Stimulated activated naive B cell treated with anti-CD40 and anti-IgM and Interleukin-4, amounts not matched to agents 10 μg/mL and 1 μg/mL and 100 μg/mL, for 72 hours (primary cell): ENCODE data around the gene SELENOK.

Experiments
- ATAC-seq, 2 donors: fragments of 150-1000 bp; cut with Tn5 transposase; replicated peaks; 2 replicates each; pipeline ENCODE4 v1.10.0; 2021; ENCODE audit warnings: moderate library complexity in 1 of 2
- DNase-seq: peaks from one replicate; pipeline ENCODE4 v3.0.0; 2021
- H3K27ac Mint-ChIP-seq: one replicate; pipeline ENCODE4 v1.8.0; 2022; ENCODE audit warnings: mild to moderate bottlenecking, mixed read lengths
- H3K27me3 Mint-ChIP-seq, 2 donors: one replicate each; pipeline ENCODE4 v1.8.0; 2022; ENCODE audit warnings: mixed read lengths in 2 of 2
- H3K36me3 Mint-ChIP-seq, 2 donors: one replicate each; pipeline ENCODE4 v1.8.0; 2022; ENCODE audit warnings: mixed read lengths in 2 of 2, mild to moderate bottlenecking in 1 of 2
- H3K4me1 Mint-ChIP-seq, 2 donors: one replicate each; pipeline ENCODE4 v1.8.0; 2022; ENCODE audit warnings: mixed read lengths in 2 of 2, mild to moderate bottlenecking in 1 of 2
- H3K4me3 Mint-ChIP-seq, 2 donors: one replicate each; pipeline ENCODE4 v1.8.0; 2022; ENCODE audit warnings: mild to moderate bottlenecking in 2 of 2, mixed read lengths in 2 of 2, moderate library complexity in 1 of 2
- H3K9me3 Mint-ChIP-seq, 2 donors: one replicate each; pipeline ENCODE4 v1.8.0; 2022; ENCODE audit warnings: mixed read lengths in 2 of 2, mild to moderate bottlenecking in 1 of 2

The SELENOK gene

DNA sequence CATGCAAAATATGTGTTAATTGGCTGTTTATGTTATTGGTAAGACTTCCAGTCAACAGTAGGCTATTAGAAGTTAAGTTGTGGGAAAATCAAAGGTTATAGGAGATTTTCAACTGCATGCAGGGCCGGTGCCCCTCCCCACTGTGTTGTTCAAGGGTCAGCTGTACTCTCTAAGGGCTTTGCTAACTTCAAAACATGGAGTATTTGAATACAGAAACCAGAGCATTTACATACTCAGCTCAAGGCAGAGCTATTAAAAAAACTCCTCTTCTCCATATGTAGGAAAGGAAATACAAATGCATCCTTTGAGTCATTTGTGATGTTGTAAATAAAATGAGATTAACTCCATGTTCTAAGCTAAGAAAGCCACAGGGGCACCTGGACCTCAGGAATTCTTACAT, 28.5 kb downstream of the SELENOK start:
- H3K27ac Mint-ChIP-seq, result no peak overlapping the region
- H3K36me3 Mint-ChIP-seq, result peaks cover 37 to 67% of the 10 kb centered on the region in 2 donors
- H3K4me3 Mint-ChIP-seq, result no peak overlapping the region
- DNase-seq (no peak), ATAC-seq (peak in 1 of 2 donors; percentile 18)
- H3K9me3 Mint-ChIP-seq, result no peaks in the 10 kb centered on the region
- H3K4me1 Mint-ChIP-seq, result peaks cover 17 to 23% of the 10 kb centered on the region in 2 donors
- no peaks in the 10 kb centered on the region for H3K27me3 Mint-ChIP-seq

DNA sequence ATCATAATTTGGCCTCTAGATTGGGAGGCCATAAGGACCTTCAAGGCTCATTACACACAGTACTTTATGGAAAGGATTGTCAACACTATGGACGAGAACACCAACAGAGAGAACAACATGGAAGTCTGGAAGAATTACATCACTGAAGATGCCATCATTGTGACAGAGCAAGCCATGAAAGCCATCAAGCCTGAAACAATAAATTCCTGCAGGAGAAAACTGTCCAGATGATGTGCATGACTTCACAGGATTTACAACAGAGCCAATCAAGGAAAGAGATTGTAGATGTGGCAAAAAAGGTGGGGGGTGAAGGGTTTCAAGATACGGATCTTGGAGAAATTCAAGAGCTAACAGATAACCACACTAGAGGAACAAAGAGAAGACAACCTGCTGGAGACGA, 29.4 kb downstream of the SELENOK start:
- H3K4me3 Mint-ChIP-seq, result no peak overlapping the region
- ATAC-seq, result no peak
- peaks cover 43 to 67% of the 10 kb centered on the region in 2 donors for H3K36me3 Mint-ChIP-seq
- DNase-seq, result no peak
- H3K9me3 Mint-ChIP-seq, result no peaks in the 10 kb centered on the region
- no peaks in the 10 kb centered on the region for H3K27me3 Mint-ChIP-seq
- no peak overlapping the region for H3K27ac Mint-ChIP-seq
- H3K4me1 Mint-ChIP-seq, result peaks cover 23 to 27% of the 10 kb centered on the region in 2 donors

DNA sequence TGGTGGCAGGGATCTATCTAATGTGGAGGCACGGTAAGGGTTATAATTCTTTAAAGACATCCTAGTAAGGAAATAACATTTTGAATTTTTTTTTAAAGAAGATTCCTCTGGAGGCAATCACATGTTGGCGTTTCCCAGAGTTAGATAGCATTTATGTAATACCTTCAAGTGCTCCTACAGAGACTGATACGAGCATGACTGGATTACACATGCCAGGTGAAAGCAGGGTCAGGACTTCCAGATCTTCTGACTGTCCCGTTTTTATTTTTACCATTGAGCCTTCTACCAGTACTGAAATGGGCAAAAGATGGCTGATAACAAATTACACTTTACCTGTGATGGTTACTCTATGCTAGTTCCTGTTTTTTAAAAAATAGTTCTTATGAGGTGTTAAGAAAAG, 31.5 kb downstream of the SELENOK start:
- H3K27me3 Mint-ChIP-seq, result no peaks in the 10 kb centered on the region
- no peaks in the 10 kb centered on the region for H3K9me3 Mint-ChIP-seq
- ATAC-seq (no peak), DNase-seq (no peak)
- peaks cover 29 to 37% of the 10 kb centered on the region in 2 donors for H3K4me1 Mint-ChIP-seq
- H3K27ac Mint-ChIP-seq, result no peak overlapping the region
- H3K4me3 Mint-ChIP-seq, result no peak overlapping the region
- H3K36me3 Mint-ChIP-seq, result peaks cover 55 to 69% of the 10 kb centered on the region in 2 donors

DNA sequence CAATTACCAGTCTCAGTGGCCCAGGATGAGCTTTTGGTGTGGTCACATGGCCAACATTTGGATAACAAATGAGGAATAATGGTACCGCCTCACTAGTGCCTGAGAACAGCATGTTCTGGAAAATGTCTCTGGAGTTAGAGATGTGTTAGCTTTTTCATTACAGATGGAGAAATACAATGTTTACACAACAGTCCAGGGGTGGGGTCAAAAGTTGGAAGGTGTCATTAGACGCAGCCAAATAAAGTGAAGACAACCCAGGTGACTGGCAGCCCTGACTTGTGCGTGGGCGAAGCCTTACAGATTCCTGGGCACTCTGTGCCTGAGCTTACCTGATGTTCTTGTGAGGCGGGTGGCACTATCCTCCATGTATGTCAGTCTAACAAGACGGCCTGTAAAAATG, 32.5 kb downstream of the SELENOK start:
- Mint-ChIP-seq H3K27ac (peak overlapping the region; percentile 17), H3K9me3 (no peaks in the 10 kb centered on the region), H3K4me1 (peaks cover 26 to 30% of the 10 kb centered on the region in 2 donors), H3K27me3 (no peaks in the 10 kb centered on the region), H3K4me3 (no peak overlapping the region), H3K36me3 (peaks cover 53 to 67% of the 10 kb centered on the region in 2 donors)
- ATAC-seq (no peak), DNase-seq (no peak)

DNA sequence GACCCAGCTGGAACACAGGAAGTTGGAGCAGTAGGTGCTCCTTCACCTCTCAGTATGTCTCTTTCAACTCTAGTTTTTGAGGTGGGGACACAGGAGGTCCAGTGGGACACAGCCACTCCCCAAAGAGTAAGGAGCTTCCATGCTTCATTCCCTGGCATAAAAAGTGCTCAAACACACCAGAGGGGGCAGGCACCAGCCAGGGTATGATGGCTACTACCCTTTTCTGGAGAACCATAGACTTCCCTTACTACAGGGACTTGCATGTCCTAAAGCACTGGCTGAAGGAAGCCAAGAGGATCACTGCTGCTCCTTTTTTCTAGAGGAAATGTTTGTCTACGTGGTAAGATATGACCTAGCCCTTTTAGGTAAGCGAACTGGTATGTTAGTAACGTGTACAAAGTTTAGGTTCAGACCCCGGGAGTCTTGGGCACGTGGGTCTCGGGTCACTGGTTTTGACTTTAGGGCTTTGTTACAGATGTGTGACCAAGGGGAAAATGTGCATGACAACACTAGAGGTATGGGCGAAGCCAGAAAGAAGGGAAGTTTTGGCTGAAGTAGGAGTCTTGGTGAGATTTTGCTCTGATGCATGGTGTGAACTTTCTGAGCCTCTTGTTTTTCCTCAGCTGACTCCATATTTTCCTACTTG, 33.4 kb downstream of the SELENOK start:
- H3K27me3 Mint-ChIP-seq, result no peaks in the 10 kb centered on the region
- no peak overlapping the region for H3K4me3 Mint-ChIP-seq
- DNase-seq, result no peak
- H3K36me3 Mint-ChIP-seq, result peaks cover 57 to 59% of the 10 kb centered on the region in 2 donors
- H3K9me3 Mint-ChIP-seq, result no peaks in the 10 kb centered on the region
- peak; percentile 50 to 57 for ATAC-seq
- peak overlapping the region; percentile 76 for H3K27ac Mint-ChIP-seq
- H3K4me1 Mint-ChIP-seq, result peaks cover 24 to 30% of the 10 kb centered on the region in 2 donors

DNA sequence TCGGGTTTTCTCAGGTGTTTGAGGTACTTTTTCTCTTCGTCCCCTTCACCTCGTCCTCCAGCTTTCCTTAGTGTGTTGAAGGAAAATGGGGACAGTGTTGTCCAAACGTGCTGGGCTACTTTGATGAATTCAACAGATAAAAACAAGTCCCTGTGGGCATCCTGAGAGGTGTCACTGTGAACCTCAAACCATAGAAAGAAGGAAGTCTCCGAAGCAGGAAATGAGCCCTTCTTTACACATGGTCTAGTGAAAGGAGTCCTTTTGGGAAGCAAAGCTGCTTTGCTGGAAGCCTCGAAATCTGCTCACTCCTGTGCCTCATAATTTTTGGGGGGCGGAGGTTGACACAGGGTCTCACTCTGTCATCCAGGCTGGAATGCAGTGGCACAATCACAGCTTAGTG, 34.7 kb downstream of the SELENOK start:
- H3K27ac Mint-ChIP-seq, result peak overlapping the region; percentile 73
- H3K4me1 Mint-ChIP-seq, result peaks cover 20 to 30% of the 10 kb centered on the region in 2 donors
- no peaks in the 10 kb centered on the region for H3K27me3 Mint-ChIP-seq

DNA sequence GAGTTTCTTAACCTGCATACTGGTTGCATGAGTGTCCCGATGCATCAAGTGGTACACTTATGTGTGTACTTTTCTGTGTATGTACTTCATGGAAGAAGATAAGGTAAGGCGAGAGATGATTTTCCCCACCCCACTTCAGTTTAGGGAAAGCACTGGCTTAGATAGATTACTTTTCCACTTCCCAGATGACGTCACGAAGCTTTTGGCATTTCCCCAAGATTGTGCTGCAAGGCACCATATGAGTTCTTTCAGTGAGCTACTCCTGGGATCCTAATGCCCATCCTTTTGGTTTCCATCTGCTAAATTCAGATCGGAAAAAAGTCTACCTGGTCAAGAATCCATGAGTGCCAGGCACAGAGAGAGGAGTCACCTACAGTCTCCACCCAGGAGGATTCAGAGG, 40.8 kb downstream of the SELENOK start:
- Mint-ChIP-seq H3K27ac (peak overlapping the region; percentile 20), H3K9me3 (no peaks in the 10 kb centered on the region), H3K27me3 (peaks cover 13 to 32% of the 10 kb centered on the region in 2 donors), H3K4me1 (peaks cover 13 to 17% of the 10 kb centered on the region in 2 donors), H3K36me3 (peaks cover 39 to 41% of the 10 kb centered on the region in 2 donors), H3K4me3 (no peak overlapping the region)
- DNase-seq, result no peak
- ATAC-seq, result no peak

More for the DNA sequence above, 34.7 kb downstream of the SELENOK start:
- no peak overlapping the region for H3K4me3 Mint-ChIP-seq
- peaks cover 50 to 55% of the 10 kb centered on the region in 2 donors for H3K36me3 Mint-ChIP-seq
- no peaks in the 10 kb centered on the region for H3K9me3 Mint-ChIP-seq
- ATAC-seq, result peak; percentile 67 to 73
- DNase-seq, result no peak

DNA sequence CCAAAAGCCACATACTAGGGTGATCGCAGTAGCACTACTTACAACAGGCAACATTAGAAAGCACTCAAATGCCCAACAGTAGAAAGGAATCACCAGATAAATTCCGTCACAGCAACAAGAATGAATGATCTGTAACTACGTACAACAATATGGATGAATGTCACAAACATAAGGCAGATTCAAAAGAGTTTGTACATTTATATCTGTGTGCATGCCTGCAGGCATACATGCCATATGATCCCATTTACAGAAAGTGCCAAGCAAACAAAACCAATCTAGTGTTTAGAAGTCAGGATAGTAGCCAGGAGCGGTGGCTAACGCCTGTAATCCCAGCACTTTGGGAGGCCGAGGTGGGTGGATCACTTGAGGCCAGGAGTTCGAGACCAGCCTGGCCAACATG, 41.7 kb downstream of the SELENOK start:
- H3K4me3 Mint-ChIP-seq, result no peak overlapping the region
- H3K4me1 Mint-ChIP-seq, result peaks cover 17 to 24% of the 10 kb centered on the region in 2 donors
- peaks cover 18 to 40% of the 10 kb centered on the region in 2 donors for H3K27me3 Mint-ChIP-seq
- DNase-seq (no peak), ATAC-seq (no peak)
- peaks cover 37 to 45% of the 10 kb centered on the region in 2 donors for H3K36me3 Mint-ChIP-seq
- no peaks in the 10 kb centered on the region for H3K9me3 Mint-ChIP-seq
- H3K27ac Mint-ChIP-seq, result no peak overlapping the region

DNA sequence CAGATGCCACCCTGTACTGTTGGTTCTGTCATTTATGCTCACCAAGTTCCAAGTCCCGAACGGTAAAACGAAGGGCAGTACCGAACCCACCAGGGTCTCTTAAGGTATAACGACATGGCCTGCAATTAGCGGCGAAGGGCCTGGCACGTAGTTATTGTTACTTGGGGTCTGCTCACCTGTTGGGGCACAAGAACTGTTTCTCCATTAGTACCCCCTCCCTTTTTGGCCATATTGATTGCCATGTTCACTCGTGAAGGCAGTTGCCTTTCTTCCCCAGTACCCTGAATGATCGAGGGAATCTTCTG, 44.9 kb downstream of the SELENOK start:
- H3K9me3 Mint-ChIP-seq, result no peaks in the 10 kb centered on the region
- DNase-seq, result no peak
- H3K27me3 Mint-ChIP-seq, result peaks cover 18 to 49% of the 10 kb centered on the region in 2 donors
- peak overlapping the region; percentile 56 for H3K27ac Mint-ChIP-seq
- H3K4me3 Mint-ChIP-seq, result peak overlapping the region; percentile 83 to 88
- no peak for ATAC-seq
- H3K36me3 Mint-ChIP-seq, result peaks cover 40 to 45% of the 10 kb centered on the region in 2 donors
- H3K4me1 Mint-ChIP-seq, result peaks cover 42 to 52% of the 10 kb centered on the region in 2 donors

DNA sequence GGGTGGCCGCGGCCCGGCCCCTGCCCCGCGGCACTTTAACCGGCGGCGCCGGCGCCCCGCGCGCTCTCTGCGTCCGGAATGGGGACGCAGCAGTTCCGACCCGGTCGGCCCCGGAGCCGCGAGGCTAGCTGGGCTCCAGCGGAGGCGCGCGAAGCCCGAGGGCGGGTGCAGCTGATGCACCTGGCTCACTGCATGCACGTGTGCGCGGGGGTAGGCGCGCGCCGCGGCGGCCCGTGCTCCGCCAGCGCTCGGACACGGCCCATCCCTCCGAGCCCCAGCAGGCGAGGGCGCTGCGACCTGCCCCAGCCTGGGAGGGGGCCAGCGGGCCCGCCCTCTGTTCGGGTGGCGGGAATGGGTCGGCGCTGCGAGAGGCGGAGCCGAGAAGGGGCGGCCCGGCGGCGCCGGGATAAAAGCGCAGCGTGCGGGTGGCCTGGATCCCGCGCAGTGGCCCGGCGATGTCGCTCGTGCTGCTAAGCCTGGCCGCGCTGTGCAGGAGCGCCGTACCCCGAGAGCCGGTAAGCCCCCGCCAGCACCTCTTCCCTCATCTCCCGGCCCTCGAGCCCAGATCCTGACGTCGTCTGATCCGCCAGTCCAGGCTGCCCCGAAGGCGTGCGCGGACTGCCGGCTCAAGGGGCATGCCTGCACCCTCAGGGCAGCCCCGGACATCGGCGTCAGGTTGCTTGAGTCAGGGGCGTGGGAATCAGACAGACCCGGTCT, 45.4 kb downstream of the SELENOK start, which contains the start of the genes CHDH and IL17RB:
Gene CHDH, minus strand, starts transcription at position 286 of the 717 bp plus-strand sequence. CDS start 22,411 bp downstream, outside the sequence.
Gene IL17RB, plus strand, starts transcription at position 435 of the 717 bp plus-strand sequence. Its CDS starts 21 bp downstream, at position 456.
- peaks cover 16 to 49% of the 10 kb centered on the region in 2 donors for H3K27me3 Mint-ChIP-seq
- DNase-seq (peak; percentile 60), ATAC-seq (peak; percentile 40 to 47)
- peak within 1 kb of the TSS; percentile 74 for H3K27ac Mint-ChIP-seq
- H3K9me3 Mint-ChIP-seq, result no peaks in the 10 kb centered on the region
- peaks cover 39 to 44% of the 10 kb centered on the region in 2 donors for H3K36me3 Mint-ChIP-seq
- H3K4me3 Mint-ChIP-seq, result peak within 1 kb of the TSS; percentile 83 to 88
- peaks cover 42 to 52% of the 10 kb centered on the region in 2 donors for H3K4me1 Mint-ChIP-seq

DNA sequence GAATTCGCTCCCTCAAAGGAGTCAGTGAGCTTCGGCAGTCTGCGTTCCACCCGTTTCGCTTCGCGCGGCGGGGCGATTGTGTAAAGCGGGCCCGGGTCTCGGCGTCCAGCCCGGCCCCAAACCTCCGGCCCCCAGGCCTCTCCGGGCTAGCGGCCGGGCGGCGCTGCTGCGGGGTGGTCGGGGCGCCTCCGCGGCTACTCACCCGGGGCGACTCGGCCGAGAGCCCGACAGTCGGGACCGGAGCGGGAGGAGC, 45.9 kb downstream of the SELENOK start:
- H3K9me3 Mint-ChIP-seq, result no peaks in the 10 kb centered on the region
- H3K4me3 Mint-ChIP-seq, result peak overlapping the region; percentile 61 to 88
- no peak overlapping the region for H3K27ac Mint-ChIP-seq
- peaks cover 35 to 41% of the 10 kb centered on the region in 2 donors for H3K36me3 Mint-ChIP-seq
- DNase-seq, result no peak
- H3K4me1 Mint-ChIP-seq, result peaks cover 40 to 52% of the 10 kb centered on the region in 2 donors
- peaks cover 12 to 49% of the 10 kb centered on the region in 2 donors for H3K27me3 Mint-ChIP-seq
- ATAC-seq, result no peak

DNA sequence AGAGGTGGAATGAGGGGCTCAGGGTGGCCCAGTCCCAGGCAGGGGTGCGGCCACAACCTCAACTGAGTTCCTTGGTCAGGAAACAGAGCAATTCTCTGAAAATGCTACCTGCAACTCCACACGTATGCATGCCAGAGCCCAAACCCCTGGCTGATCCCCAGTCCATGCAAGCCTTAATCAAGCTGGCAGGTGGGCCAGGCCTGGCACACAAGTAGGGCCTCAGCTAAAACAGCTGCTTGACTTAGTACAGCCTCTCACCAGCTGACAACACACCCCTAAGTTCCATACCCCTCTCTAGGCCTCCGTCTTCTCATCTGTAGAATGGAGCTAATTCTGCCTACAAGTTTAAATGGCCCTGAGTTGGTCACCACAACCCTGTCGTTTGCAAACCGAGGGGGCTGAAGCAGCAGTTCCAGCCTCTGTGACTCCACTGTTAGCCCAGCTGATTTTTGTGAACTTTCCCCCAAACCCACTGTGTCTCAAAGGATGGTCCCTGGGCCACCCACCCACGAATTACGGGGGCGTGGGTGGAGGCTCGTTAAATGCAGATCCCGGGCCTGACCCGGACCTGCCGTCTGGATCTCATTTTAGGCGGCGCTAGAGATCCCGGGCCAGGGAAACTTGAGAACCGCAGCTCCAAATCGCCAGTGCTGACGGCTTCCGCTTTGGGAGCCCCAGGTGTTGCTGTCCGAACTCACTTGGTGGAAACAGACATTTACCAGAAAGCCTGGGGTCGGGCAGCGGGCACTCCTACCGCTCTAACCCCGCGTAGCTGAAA, 46.4 kb downstream of the SELENOK start:
- DNase-seq, result peak; percentile 17
- Mint-ChIP-seq H3K9me3 (no peaks in the 10 kb centered on the region), H3K27ac (peak overlapping the region; percentile 74), H3K36me3 (peaks cover 39 to 44% of the 10 kb centered on the region in 2 donors), H3K27me3 (peaks cover 12 to 49% of the 10 kb centered on the region in 2 donors), H3K4me3 (peak overlapping the region; percentile 61 to 88), H3K4me1 (peaks cover 40 to 52% of the 10 kb centered on the region in 2 donors)
- no peak for ATAC-seq

DNA sequence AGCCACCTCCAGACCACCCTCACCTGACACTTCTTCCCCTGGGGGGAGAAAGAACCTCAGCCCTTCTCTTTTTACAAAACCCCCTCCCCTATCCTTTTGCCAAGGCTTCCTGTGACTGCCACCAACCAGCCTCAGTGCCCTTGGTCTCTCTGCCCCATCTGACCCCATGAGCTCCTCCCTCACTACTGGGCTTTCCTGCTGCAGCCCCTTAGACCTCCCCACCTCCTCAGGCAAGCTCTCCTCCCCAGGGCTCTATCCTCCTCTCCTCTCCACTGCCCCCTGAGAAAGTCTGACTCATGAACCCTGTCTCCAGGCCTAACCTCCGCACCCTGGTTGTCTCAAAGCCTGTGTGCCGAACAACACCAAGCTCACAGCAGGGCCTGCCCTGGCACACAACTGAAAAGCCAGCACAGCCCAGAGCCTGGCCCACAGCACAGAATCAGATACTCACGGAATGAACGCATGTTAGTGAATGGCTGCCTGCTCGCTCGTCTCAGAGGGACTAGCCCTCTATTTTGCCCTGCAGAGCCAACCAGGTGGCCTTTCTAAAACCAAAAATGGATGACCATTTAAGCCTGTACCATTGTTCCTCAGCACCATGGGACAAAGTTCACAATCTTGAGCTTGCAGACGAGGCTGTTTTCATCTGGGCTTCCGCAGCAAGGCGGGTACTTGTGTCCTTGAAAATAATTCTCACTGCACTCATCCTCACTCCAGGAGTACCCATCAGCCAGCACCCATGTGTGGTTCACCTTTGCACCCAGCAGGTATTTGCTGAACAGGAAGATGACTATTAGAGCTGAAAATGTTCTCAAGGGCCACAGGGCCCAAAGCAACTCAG, 47.2 kb downstream of the SELENOK start:
- peak; percentile 21 to 23 for ATAC-seq

More for the DNA sequence above, 47.2 kb downstream of the SELENOK start:
- peaks cover 36 to 42% of the 10 kb centered on the region in 2 donors for H3K36me3 Mint-ChIP-seq
- H3K4me1 Mint-ChIP-seq, result peaks cover 40 to 57% of the 10 kb centered on the region in 2 donors
- H3K27ac Mint-ChIP-seq, result peak overlapping the region; percentile 74
- H3K27me3 Mint-ChIP-seq, result peaks cover 16 to 49% of the 10 kb centered on the region in 2 donors
- H3K4me3 Mint-ChIP-seq, result peak overlapping the region; percentile 61 to 88
- DNase-seq, result no peak
- H3K9me3 Mint-ChIP-seq, result no peaks in the 10 kb centered on the region
